HCT116 (cell line): ENCODE measurements around the gene EIF4G3. TPM values are rescaled to one million over a fixed set of nuclear protein-coding genes. Genes with fewer than 3 reads are reported as not detected.

ENCODE experiments used
- ATAC-seq: fragments of 200-7000 bp; cut with Tn5 transposase; 2 replicates; pipeline ENCODE4 v1.9.1; 2020; ENCODE audit warnings: mild to moderate bottlenecking, moderate library complexity
- BruUV-seq: library from RNA; stranded (reverse); fragments of 400-500 nt; replicated peaks from 2 replicates; lab custom pipeline; 2021; lab: Mats Ljungman, UMichigan
- CTCF ChIA-PET: fragments of 300-600 bp; sonication (Branson Sonifier 250); formaldehyde crosslinking; loops from one replicate; lab custom pipeline; 2021; ENCODE audit warnings: antibody characterized with exemption; lab: Charles Lee
- POLR2A ChIA-PET: fragments of 300-600, 350-600 bp; sonication (Branson Sonifier 250); formaldehyde crosslinking; loops from one replicate; lab custom pipeline; 2021; ENCODE audit warnings: antibody characterized with exemption; lab: Charles Lee
- RAD21 ChIA-PET, 2 experiments: fragments of 300-600 bp; sonication (Branson Sonifier 250); formaldehyde crosslinking; loops; one replicate each; lab custom pipeline; 2023; ENCODE audit warnings: low total read pairs in 2 of 2; ENCODE audit not compliant: uncharacterized antibody in 2 of 2, unreplicated experiment in 2 of 2, low non-redundant PET in 1 of 2; lab: Charles Lee
- DNase-seq: peaks from one replicate; pipeline ENCODE4 v3.0.0-alpha.2; 2010; ENCODE audit warnings: low read depth, low spot score
- H2AFZ ChIP-seq: fragments of 200-600 bp; shearing (Covaris generic), sonication (generic); 2 replicates; pipeline ENCODE4 v1.6.1; 2017; ENCODE audit warnings: low read depth, mixed run types, mixed read lengths, antibody characterized with exemption, low read length; ENCODE audit not compliant: poor library complexity, severe bottlenecking
- H3K27ac ChIP-seq: 2 replicates; pipeline ENCODE4 v1.5.1; 2012; ENCODE audit warnings: low read depth, low read length
- H3K27me3 ChIP-seq: fragments of 200-600 bp; sonication (generic); 2 replicates; pipeline ENCODE4 v1.6.1; 2016; ENCODE audit warnings: mixed run types, low read length, mixed read lengths; ENCODE audit not compliant: insufficient read depth
- H3K36me3 ChIP-seq, 2 experiments: fragments of 200-500 bp in 1 of 2; fragments of 200-600 bp in 1 of 2; sonication (Bioruptor generic) in 1 of 2; sonication (generic) in 1 of 2; 2 replicates each; pipeline versions ENCODE4 v1.5.1 to v1.6.1; 2014 to 2016; ENCODE audit warnings: low read length in 2 of 2, inconsistent platforms in 1 of 2, mixed read lengths in 1 of 2, mixed run types in 1 of 2; ENCODE audit not compliant: insufficient read depth in 2 of 2, control insufficient read depth in 1 of 2
- H3K4me1 ChIP-seq, 2 experiments: fragments of 200-600 bp in 1 of 2; sonication (generic) in 1 of 2; 2 replicates each; pipeline versions ENCODE4 v1.5.1 to v1.6.1; 2012 to 2017; ENCODE audit warnings: low read length in 2 of 2, inconsistent platforms in 1 of 2, mild to moderate bottlenecking in 1 of 2, mixed read lengths in 1 of 2, mixed run types in 1 of 2, moderate library complexity in 1 of 2; ENCODE audit not compliant: insufficient read depth in 2 of 2, control insufficient read depth in 1 of 2
- H3K4me2 ChIP-seq: fragments of 200-600 bp; sonication (generic); 2 replicates; pipeline ENCODE4 v1.6.1; 2017; ENCODE audit warnings: mixed run types, low read length, mixed read lengths
- H3K4me3 ChIP-seq, 2 experiments: fragments of 200-600 bp in 1 of 2; sonication (generic) in 1 of 2; replicated peaks in 1 of 2; 2 replicates each; pipeline ENCODE4 v1.5.1; 2011 to 2016; ENCODE audit warnings: low read length in 2 of 2, control low read depth in 1 of 2, low read depth in 1 of 2, mild to moderate bottlenecking in 1 of 2, mixed read lengths in 1 of 2, mixed run types in 1 of 2
- H3K79me2 ChIP-seq: fragments of 200-600 bp; sonication (generic); 2 replicates; pipeline ENCODE4 v1.6.1; 2017; ENCODE audit warnings: mild to moderate bottlenecking, mixed run types, low read length, moderate library complexity, mixed read lengths; ENCODE audit not compliant: insufficient read depth
- H3K9ac ChIP-seq: fragments of 200-600 bp; sonication (generic); 2 replicates; pipeline ENCODE4 v1.6.1; 2016; ENCODE audit warnings: low read length, mixed read lengths
- H3K9me2 ChIP-seq: fragments of 200-600 bp; sonication (generic), shearing (Covaris generic); 2 replicates; pipeline ENCODE4 v1.6.1; 2017; ENCODE audit warnings: mixed run types, mild to moderate bottlenecking, moderate library complexity; ENCODE audit not compliant: insufficient read depth
- H3K9me3 ChIP-seq, 2 experiments: fragments of 200-500 bp in 1 of 2; fragments of 200-600 bp in 1 of 2; sonication (Bioruptor generic) in 1 of 2; sonication (generic) in 1 of 2; 2 replicates each; pipeline ENCODE4 v1.6.1; 2014 to 2017; ENCODE audit warnings: low read length in 2 of 2, mixed read lengths in 2 of 2, inconsistent platforms in 1 of 2, low read depth in 1 of 2, mild to moderate bottlenecking in 1 of 2, mixed run types in 1 of 2, moderate library complexity in 1 of 2; ENCODE audit not compliant: control insufficient read depth in 1 of 2, insufficient read depth in 1 of 2
- H4K20me1 ChIP-seq: fragments of 200-600 bp; sonication (generic), shearing (Covaris generic); 2 replicates; pipeline ENCODE4 v1.6.1; 2017; ENCODE audit warnings: mixed run types, mild to moderate bottlenecking, moderate library complexity; ENCODE audit not compliant: insufficient read depth
- CBX3 ChIP-seq: IDR thresholded peaks from 2 replicates; pipeline ENCODE4 v1.6.1; 2012; ENCODE audit warnings: low read depth
- CEBPB ChIP-seq: IDR thresholded peaks from 2 replicates; pipeline ENCODE4 v1.6.1; 2012; ENCODE audit warnings: low read depth
- CTCF ChIP-seq, 3 experiments: fragments of 200-600 bp in 1 of 3; sonication (generic) in 1 of 3; IDR thresholded peaks in 2 of 3; conservative IDR thresholded peaks in 1 of 3; 2 replicates each; pipeline ENCODE4 v1.5.1; 2012 to 2017; ENCODE audit warnings: low read depth in 2 of 3, low read length in 2 of 3, antibody characterized with exemption in 1 of 3, borderline replicate concordance in 1 of 3, control low read depth in 1 of 3, mild to moderate bottlenecking in 1 of 3, mixed read lengths in 1 of 3, mixed run types in 1 of 3, moderate library complexity in 1 of 3; ENCODE audit not compliant: insufficient read depth in 1 of 3
- EGR1 ChIP-seq: IDR thresholded peaks from 2 replicates; pipeline ENCODE4 v1.6.1; 2012; ENCODE audit warnings: low read depth
- ELF1 ChIP-seq: IDR thresholded peaks from 2 replicates; pipeline ENCODE4 v1.6.1; 2012; ENCODE audit warnings: low read depth, borderline replicate concordance
- EZH2 ChIP-seq: fragments of 200-600 bp; sonication (generic); IDR thresholded peaks from 2 replicates; pipeline ENCODE4 v1.6.1; 2017; ENCODE audit warnings: antibody characterized with exemption, mixed run types
- POLR2A ChIP-seq: IDR thresholded peaks from 2 replicates; pipeline ENCODE4 v1.7.0; 2011; ENCODE audit warnings: borderline replicate concordance; ENCODE audit not compliant: insufficient read depth, insufficient read length; ENCODE audit errors: extremely low read depth
- POLR2AphosphoS5 ChIP-seq: IDR thresholded peaks from 2 replicates; pipeline ENCODE4 v1.6.1; 2011; ENCODE audit warnings: mild to moderate bottlenecking, low read depth, low read length, moderate library complexity
- RAD21 ChIP-seq: IDR thresholded peaks from 2 replicates; pipeline ENCODE4 v1.6.1; 2012; ENCODE audit warnings: low read depth, mild to moderate bottlenecking
- SIN3A ChIP-seq: IDR thresholded peaks from 2 replicates; pipeline ENCODE4 v1.6.1; 2012; ENCODE audit warnings: low read depth
- SP1 ChIP-seq: IDR thresholded peaks from 2 replicates; pipeline ENCODE4 v1.6.1; 2012; ENCODE audit warnings: low read depth
- SRF ChIP-seq: IDR thresholded peaks from 2 replicates; pipeline ENCODE4 v1.6.1; 2012; ENCODE audit warnings: low read depth
- TCF7L2 ChIP-seq: IDR thresholded peaks from 2 replicates; pipeline ENCODE4 v1.7.0; 2011; ENCODE audit warnings: borderline replicate concordance, inconsistent platforms; ENCODE audit not compliant: insufficient read depth, insufficient read length; ENCODE audit errors: extremely low read depth
- YY1 ChIP-seq: IDR thresholded peaks from 2 replicates; pipeline ENCODE4 v1.6.1; 2011; ENCODE audit warnings: low read length, low read depth, moderate library complexity, mild to moderate bottlenecking; ENCODE audit not compliant: insufficient replicate concordance; ENCODE audit errors: extremely low read depth
- ZFX ChIP-seq: fragments of 450-650 bp; IDR thresholded peaks from 2 replicates; pipeline ENCODE4 v1.6.1; 2017
- intact Hi-C: fragments of 100-400 bp; cut with micrococcal nuclease; formaldehyde crosslinking; loops from 2 replicates; pipeline ENCODE4 v1.10.0; 2022
- total RNA-seq: library from RNA; stranded (reverse); gene quantifications from one replicate; pipeline ENCODE4 v1.2.1, GENCODE V29; 2021; ENCODE audit not compliant: unreplicated experiment
- TF ChIP-seq, protein P1 (sequence below): IDR thresholded peaks from 2 replicates; pipeline ENCODE4 v1.6.1; 2012

The EIF4G3 gene
- total RNA-seq, 1 experiment from 2014 or later: 40.1 TPM

- intact Hi-C loops: no loop called here
- Histone ChIP-seq H3K9ac (no peak overlapping the region), H2AFZ (no peak overlapping the region), H3K27me3 (no peaks in the 10 kb centered on the region), H3K27ac (no peak overlapping the region), H3K4me3 (no peak overlapping the region), H3K4me2 (no peak overlapping the region)
- RAD21 ChIA-PET: no interaction called here
- CTCF ChIA-PET: no interaction called here
- POLR2A ChIA-PET: no interaction called here
- no peak for ATAC-seq
- BruUV-seq: no TSS peak
- TF ChIP-seq SRF: no peak
- no peak for TF ChIP-seq SIN3A
- TF ChIP-seq EGR1: no peak
- TF ChIP-seq YY1: no peak
- TF ChIP-seq, all 23 proteins: peak for 0
- Histone ChIP-seq H4K20me1 (0 out of 2 replicates have a peak, but pooled peaks cover 3% of the 10 kb centered on the region), H3K79me2 (no peaks in the 10 kb centered on the region), H3K4me1 (no peaks in the 10 kb centered on the region), H3K9me3 (no peaks in the 10 kb centered on the region), H3K36me3 (no peaks in the 10 kb centered on the region), H3K9me2 (no peaks in the 10 kb centered on the region)
- DNase-seq: no peak
Observed at GRCh38 chr1:20996554-20996953, 180.1 kb downstream of the EIF4G3 start.

DNA sequence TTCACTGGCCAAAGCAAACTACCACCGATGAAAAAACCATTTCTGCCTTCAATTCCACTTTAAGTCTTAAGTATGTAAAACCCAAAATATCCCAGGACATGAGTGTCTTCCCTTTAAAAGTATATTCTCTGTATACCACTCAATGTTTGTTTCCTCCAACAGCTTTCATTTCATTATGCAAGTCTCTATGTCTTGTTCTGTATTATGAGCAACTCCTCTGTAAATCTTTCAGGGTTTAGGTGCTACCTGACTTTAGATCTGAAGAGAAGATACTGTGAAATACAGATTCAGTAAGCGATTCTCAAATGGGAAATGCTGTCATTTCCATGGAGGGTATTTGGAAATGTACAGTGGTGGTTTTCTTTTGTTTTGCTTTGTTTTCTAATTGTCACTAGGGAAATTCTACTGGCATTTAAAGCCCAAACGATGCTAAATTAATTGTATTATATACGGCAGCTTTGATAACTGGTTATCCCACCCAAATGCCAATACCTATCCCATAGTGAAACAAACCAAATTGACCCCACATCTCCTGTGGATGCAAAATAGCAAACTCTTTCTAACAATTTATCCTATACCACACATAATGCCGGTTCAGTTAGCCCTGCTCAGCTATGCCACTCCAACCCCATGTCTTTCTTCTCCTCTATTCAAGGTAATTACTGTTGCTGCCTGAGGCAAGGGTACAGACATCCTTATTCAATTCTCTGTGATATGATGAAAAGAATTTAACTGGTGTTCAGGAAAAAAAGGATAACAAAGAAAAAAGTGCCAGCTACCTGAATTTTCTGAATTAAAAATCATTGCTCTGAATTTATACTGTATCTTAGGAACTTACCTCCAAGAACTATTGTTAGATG, 182.8 kb downstream of the EIF4G3 start:
- ATAC-seq (no peak), DNase-seq (no peak)
- no peaks in the 10 kb centered on the region for H3K9me3 ChIP-seq
- intact Hi-C loops: no loop called here
- no peak overlapping the region for H3K27ac ChIP-seq
- H3K9me2 ChIP-seq: no peaks in the 10 kb centered on the region
- no peaks in the 10 kb centered on the region for H3K4me1 ChIP-seq
- ChIA-PET CTCF (no interaction called here), POLR2A (no interaction called here), RAD21 (interaction anchor here in 1 of 2 experiments (0.6 kb wide), 1 partner anchor 125 kb away, joined by 6 read pairs; no protein-coding TSS in a partner anchor)
- H3K79me2 ChIP-seq: no peaks in the 10 kb centered on the region
- no peaks in the 10 kb centered on the region for H3K27me3 ChIP-seq
- no peaks in the 10 kb centered on the region for H3K36me3 ChIP-seq
- BruUV-seq: TSS peak; percentile 12
- 0 out of 2 replicates have a peak, but pooled peaks cover 3% of the 10 kb centered on the region for H4K20me1 ChIP-seq
- H3K4me2 ChIP-seq: no peak overlapping the region
- no peak overlapping the region for H3K4me3 ChIP-seq
- no peak overlapping the region for H3K9ac ChIP-seq
- no peak overlapping the region for H2AFZ ChIP-seq
- TF ChIP-seq, protein P1, sequence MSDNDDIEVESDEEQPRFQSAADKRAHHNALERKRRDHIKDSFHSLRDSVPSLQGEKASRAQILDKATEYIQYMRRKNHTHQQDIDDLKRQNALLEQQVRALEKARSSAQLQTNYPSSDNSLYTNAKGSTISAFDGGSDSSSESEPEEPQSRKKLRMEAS: no peak
- no peak for TF ChIP-seq ELF1
- TF ChIP-seq CTCF (IDR thresholded peaks at IDR 0.05 in 2 of 3, conservative IDR thresholded peaks at IDR 0.05 in 1 of 3; ENCODE audit: borderline replicate concordance in 1 of 3, insufficient read depth in 1 of 3, low read depth in 2 of 3, low read length in 2 of 3): no peak
- TF ChIP-seq SP1: no peak
- no peak for TF ChIP-seq SRF
- TF ChIP-seq CEBPB: no peak
- TF ChIP-seq RAD21: no peak
- no peak for TF ChIP-seq TCF7L2
- no peak for TF ChIP-seq ZFX
- TF ChIP-seq EZH2: no peak
- no peak for TF ChIP-seq POLR2A
- TF ChIP-seq POLR2AphosphoS5: no peak
- no peak for TF ChIP-seq CBX3
- no peak for TF ChIP-seq YY1
- TF ChIP-seq SIN3A: no peak
